Measurements from ENCODE around the gene FKBP15.

FKBP15 gene

GRCh38 chr9:113241161-113241560 lies 20.1 kb upstream of the FKBP15 start:
- TF ChIP-seq, protein P1, sequence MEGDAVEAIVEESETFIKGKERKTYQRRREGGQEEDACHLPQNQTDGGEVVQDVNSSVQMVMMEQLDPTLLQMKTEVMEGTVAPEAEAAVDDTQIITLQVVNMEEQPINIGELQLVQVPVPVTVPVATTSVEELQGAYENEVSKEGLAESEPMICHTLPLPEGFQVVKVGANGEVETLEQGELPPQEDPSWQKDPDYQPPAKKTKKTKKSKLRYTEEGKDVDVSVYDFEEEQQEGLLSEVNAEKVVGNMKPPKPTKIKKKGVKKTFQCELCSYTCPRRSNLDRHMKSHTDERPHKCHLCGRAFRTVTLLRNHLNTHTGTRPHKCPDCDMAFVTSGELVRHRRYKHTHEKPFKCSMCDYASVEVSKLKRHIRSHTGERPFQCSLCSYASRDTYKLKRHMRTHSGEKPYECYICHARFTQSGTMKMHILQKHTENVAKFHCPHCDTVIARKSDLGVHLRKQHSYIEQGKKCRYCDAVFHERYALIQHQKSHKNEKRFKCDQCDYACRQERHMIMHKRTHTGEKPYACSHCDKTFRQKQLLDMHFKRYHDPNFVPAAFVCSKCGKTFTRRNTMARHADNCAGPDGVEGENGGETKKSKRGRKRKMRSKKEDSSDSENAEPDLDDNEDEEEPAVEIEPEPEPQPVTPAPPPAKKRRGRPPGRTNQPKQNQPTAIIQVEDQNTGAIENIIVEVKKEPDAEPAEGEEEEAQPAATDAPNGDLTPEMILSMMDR (IDR thresholded peaks at IDR 0.05) = no peak

- TF ChIP-seq, protein P1 (IDR thresholded peaks at IDR 0.05) = no peak
Measured at GRCh38 chr9:113238859-113239232, 17.8 kb upstream of the FKBP15 start.

DNA sequence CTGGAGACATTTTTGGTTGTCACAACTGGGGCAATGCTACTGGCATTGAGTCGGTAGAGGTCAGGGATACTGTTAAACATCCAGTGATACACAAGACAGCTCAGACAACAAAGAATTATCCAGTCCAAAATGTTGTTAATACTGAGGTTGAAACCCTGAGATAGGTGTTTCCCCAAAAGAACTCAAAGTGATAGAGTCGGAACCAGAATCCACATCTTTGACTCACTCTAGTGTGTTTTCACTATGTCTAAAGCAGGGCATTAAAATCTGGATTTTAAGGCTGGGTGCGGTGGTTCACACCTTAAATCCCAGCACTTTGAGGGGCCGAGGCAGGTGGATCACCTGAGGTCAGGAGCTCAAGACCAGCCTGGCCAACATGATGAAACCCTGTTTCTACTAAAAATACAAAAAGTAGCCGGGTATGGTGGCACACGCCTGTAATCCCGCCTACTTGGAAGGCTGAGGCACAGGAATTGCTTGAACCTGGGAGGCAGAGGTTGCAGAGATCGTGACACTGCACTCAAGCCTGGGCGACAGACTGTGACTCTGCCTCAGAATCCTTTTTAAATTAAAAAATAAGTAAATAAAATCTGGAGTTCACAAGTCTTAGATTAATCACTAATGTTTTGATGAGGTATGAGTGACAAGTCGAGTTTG lies 17.3 kb upstream of the FKBP15 start:
- TF ChIP-seq, protein P1 (IDR thresholded peaks at IDR 0.05) = no peak

GRCh38 chr9:113237026-113237425 lies 15.9 kb upstream of the FKBP15 start:
- TF ChIP-seq, protein P1 (IDR thresholded peaks at IDR 0.05) = no peak

GRCh38 chr9:113231701-113232100 lies 10.6 kb upstream of the FKBP15 start:
- TF ChIP-seq, protein P1 (IDR thresholded peaks at IDR 0.05) = no peak

GRCh38 chr9:113228130-113228665 lies 7.1 kb upstream of the FKBP15 start:
- TF ChIP-seq, protein P1 (IDR thresholded peaks at IDR 0.05) = no peak

DNA sequence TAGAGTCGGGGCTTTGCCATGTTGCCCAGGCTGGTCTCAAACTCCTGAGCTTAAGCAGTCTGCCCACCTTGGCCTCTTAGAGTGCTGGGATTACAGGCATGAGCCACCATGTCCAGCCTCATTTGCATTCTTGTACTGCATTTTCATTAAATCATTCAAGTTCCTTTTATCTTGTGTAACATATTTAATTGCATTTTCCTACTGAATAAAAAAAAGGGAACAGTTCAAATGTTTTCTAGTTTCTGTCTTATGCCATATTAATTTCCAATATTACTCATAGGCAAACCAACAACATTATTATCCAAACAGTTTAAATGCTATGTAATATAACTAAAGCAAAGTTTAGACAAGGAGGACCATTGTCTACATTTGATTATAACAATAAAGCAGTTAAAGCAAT lies 6.4 kb upstream of the FKBP15 start:
- TF ChIP-seq, protein P1 (IDR thresholded peaks at IDR 0.05) = no peak

DNA sequence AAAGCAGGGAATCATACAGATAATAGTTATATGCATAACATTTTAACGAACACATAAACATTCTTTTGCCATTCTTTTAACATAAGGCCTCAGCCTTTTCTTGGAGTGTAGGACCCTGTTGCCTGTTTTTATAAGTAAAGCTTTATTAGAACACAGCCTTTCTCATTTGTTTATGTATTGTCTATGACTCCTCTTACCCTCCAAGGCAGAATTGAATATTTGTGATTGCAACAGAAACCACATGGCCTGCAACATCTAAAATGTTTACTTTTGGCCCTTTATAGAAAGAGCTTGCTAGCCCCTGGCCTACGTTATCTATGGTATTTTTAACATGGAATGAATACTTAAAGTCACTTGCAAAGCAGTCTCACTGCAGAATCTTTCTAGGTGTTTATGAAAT lies 2.9 kb upstream of the FKBP15 start:
- TF ChIP-seq, protein P1 (IDR thresholded peaks at IDR 0.05) = no peak

Measured in LNCAP (cell line).